Sigmoid colon (tissue), 7 donors: ENCODE measurements around the gene C12orf75. TPM values are rescaled to one million over a fixed set of nuclear protein-coding genes. Genes with fewer than 3 reads are reported as not detected.
A peak's percentile ranks its signal among the peaks of the same experiment; 100 is the strongest.

Source experiments
- DNase-seq: peaks from one replicate; pipeline ENCODE4 v3.0.0-alpha.2; 2019
- H3K27ac ChIP-seq, 4 donors: fragments of 200-600 bp; sonication (generic); one replicate each; pipeline ENCODE4 v1.5.1; 2016 to 2019; ENCODE audit warnings: mild to moderate bottlenecking in 1 of 4
- H3K27me3 ChIP-seq, 3 donors: fragments of 200-600 bp; sonication (generic); one replicate each; pipeline ENCODE4 v1.5.1; 2019; ENCODE audit warnings: mild to moderate bottlenecking in 1 of 3
- H3K36me3 ChIP-seq, 4 donors: fragments of 200-600 bp; sonication (generic); one replicate each; pipeline ENCODE4 v1.5.1; 2016 to 2019
- H3K4me1 ChIP-seq, 4 donors: fragments of 200-600 bp; sonication (generic); one replicate each; pipeline ENCODE4 v1.5.1; 2017 to 2019
- H3K4me3 ChIP-seq, 4 donors: fragments of 200-600 bp; sonication (generic); one replicate each; pipeline ENCODE4 v1.5.1; 2017 to 2019; ENCODE audit warnings: mild to moderate bottlenecking in 2 of 4, moderate library complexity in 1 of 4
- H3K9me3 ChIP-seq, 4 donors: fragments of 200-600 bp in 3 of 4; sonication (generic) in 3 of 4; one replicate each; pipeline versions ENCODE4 v1.5.1 to v1.6.1; 2013 to 2019
- EP300 ChIP-seq, 4 donors: sonication (generic); formaldehyde crosslinking; IDR thresholded peaks; one replicate each; pipeline ENCODE4 v1.6.1; 2017; ENCODE audit warnings: antibody characterized with exemption in 4 of 4
- POLR2A ChIP-seq, 2 donors: fragments of 450-650 bp; IDR thresholded peaks; one replicate each; pipeline ENCODE4 v1.6.1; 2016; ENCODE audit warnings: antibody characterized with exemption in 2 of 2, mild to moderate bottlenecking in 2 of 2, moderate library complexity in 2 of 2
- POLR2AphosphoS5 ChIP-seq, 4 donors: sonication (generic); formaldehyde crosslinking; IDR thresholded peaks; one replicate each; pipeline ENCODE4 v1.6.1; 2017; ENCODE audit warnings: antibody characterized with exemption in 4 of 4
- WGBS, 2 donors: extraction: QIAGEN DNeasy Blood & Tissue Kit; methylation state at CpG; one replicate each; pipeline ENCODE4 v1.1.7; 2013; 5-methylcytosine and 5-hydroxymethylcytosine counted together
- intact Hi-C: fragments of 100-400 bp; cut with DNase I; formaldehyde crosslinking; loops from one replicate; pipeline ENCODE4 v1.15.1; 2023
- polyA plus RNA-seq, 3 donors: library from polyadenylated mRNA; stranded (reverse); fragments of 200-250 nt; gene quantifications; one replicate each; pipeline ENCODE4 v1.2.3, GENCODE V29; 2013
- total RNA-seq, 4 donors: library from RNA; depleted of rRNA; stranded (reverse); fragments of >200 nt; gene quantifications; one replicate each; pipeline ENCODE4 v1.1.0, GENCODE V29; 2016
- TF ChIP-seq, protein P1 (sequence below), 4 experiments: fragments of 450-650 bp in 3 of 4; fragments of 200-600 bp in 1 of 4; IDR thresholded peaks; one replicate each; pipeline ENCODE4 v1.5.1; 2016 to 2019; ENCODE audit warnings: antibody characterized with exemption in 4 of 4, mild to moderate bottlenecking in 3 of 4, moderate library complexity in 2 of 4
- donor health status: healthy with polysubstance abuse.
- donor health status: Bipolar disorder and iron deficiency.
- donor health status: healthy.

C12orf75 gene
- total and polyA plus RNA-seq, 7 donors: 1.6 to 310 (median 4.4) TPM

DNA sequence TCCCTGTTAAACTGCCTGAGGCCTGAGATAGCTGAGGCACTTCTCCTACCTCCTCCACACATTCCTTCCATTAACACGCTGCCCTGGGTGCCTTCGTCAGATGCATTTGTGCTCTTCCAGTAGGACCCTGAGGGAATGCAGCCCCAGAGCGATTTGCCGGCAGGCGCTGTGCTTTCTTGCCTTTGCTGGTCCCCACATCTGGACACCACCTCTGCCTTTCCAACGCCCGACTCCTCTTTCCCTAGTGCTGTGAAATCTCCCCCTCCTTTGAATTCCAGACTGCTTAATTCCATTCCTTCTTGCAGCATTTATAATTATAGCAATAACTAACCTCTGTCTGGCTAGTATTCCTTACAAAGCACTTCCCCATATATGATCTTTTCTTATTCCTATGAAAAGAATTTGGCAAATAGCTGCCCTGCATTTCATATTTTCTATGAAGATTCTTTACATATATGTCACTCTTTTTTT is 88.4 kb downstream of the C12orf75 start:
- Histone ChIP-seq H3K4me3 (no peak overlapping the region), H3K36me3 (no peaks in the 10 kb centered on the region), H3K27me3 (no peaks in the 10 kb centered on the region), H3K9me3 (no peaks in the 10 kb centered on the region), H3K27ac (no peak overlapping the region), H3K4me1 (peaks cover 0 to 13% (median 6%) of the 10 kb centered on the region in 4 donors)
- intact Hi-C loops: no loop called here
- 82 to 90% methylated on average over 7 of the region's 7 CpGs for WGBS, 2 donors
- TF ChIP-seq POLR2A (IDR thresholded peaks at IDR 0.05): no peak
- no peak for TF ChIP-seq EP300 (IDR thresholded peaks at IDR 0.05)
- TF ChIP-seq POLR2AphosphoS5 (IDR thresholded peaks at IDR 0.05): no peak
- TF ChIP-seq, protein P1, sequence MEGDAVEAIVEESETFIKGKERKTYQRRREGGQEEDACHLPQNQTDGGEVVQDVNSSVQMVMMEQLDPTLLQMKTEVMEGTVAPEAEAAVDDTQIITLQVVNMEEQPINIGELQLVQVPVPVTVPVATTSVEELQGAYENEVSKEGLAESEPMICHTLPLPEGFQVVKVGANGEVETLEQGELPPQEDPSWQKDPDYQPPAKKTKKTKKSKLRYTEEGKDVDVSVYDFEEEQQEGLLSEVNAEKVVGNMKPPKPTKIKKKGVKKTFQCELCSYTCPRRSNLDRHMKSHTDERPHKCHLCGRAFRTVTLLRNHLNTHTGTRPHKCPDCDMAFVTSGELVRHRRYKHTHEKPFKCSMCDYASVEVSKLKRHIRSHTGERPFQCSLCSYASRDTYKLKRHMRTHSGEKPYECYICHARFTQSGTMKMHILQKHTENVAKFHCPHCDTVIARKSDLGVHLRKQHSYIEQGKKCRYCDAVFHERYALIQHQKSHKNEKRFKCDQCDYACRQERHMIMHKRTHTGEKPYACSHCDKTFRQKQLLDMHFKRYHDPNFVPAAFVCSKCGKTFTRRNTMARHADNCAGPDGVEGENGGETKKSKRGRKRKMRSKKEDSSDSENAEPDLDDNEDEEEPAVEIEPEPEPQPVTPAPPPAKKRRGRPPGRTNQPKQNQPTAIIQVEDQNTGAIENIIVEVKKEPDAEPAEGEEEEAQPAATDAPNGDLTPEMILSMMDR (IDR thresholded peaks at IDR 0.05): no peak
- DNase-seq: no peak

GRCh38 chr12:105419606-105420005 is 89.1 kb downstream of the C12orf75 start:
- intact Hi-C loops: loop anchor here (2.0 kb wide), 3 partner anchors 283 to 805 kb away; partner anchors contain the start of gene NUAK1
- DNase-seq: no peak
- H3K36me3 ChIP-seq: no peaks in the 10 kb centered on the region
- no peaks in the 10 kb centered on the region for H3K27me3 ChIP-seq
- H3K4me1 ChIP-seq: peaks cover 0 to 13% (median 6%) of the 10 kb centered on the region in 4 donors
- H3K4me3 ChIP-seq: no peak overlapping the region
- H3K27ac ChIP-seq: no peak overlapping the region
- WGBS, 2 donors: 93 to 96% methylated on average over 3 of the region's 3 CpGs
- TF ChIP-seq EP300 (IDR thresholded peaks at IDR 0.05) (no peak), POLR2AphosphoS5 (IDR thresholded peaks at IDR 0.05) (no peak), POLR2A (IDR thresholded peaks at IDR 0.05) (no peak)
- TF ChIP-seq, protein P1 (IDR thresholded peaks at IDR 0.05): no peak
- H3K9me3 ChIP-seq: no peaks in the 10 kb centered on the region

DNA sequence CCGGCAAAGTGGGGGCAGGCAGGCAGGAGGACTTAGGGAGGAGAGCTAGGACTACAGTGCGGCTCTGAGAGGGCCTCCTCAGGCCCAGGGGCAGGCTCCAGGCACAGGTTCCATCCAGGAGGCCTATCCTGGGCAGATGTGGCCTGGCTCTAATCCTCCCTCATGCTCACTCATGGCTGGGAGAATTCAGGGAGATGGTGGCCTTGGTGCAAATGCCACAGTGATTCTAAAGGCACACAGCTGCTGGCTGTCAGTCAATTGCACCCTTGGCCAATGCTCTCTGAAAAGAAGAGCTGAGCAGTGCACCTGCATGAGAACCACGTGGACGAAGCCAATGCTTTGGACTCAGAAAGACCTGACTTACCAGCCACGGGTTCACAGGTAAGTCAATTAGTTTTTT is 89.6 kb downstream of the C12orf75 start:
- no peaks in the 10 kb centered on the region for H3K9me3 ChIP-seq
- H3K27me3 ChIP-seq: no peaks in the 10 kb centered on the region
- TF ChIP-seq POLR2AphosphoS5 (IDR thresholded peaks at IDR 0.05) (no peak), EP300 (IDR thresholded peaks at IDR 0.05) (no peak), POLR2A (IDR thresholded peaks at IDR 0.05) (no peak)
- TF ChIP-seq, protein P1 (IDR thresholded peaks at IDR 0.05): no peak
- H3K4me3 ChIP-seq: no peak overlapping the region
- DNase-seq: no peak
- H3K27ac ChIP-seq: no peak overlapping the region
- H3K4me1 ChIP-seq: peaks cover 0 to 13% (median 6%) of the 10 kb centered on the region in 4 donors
- WGBS, 2 donors: 83 to 88% methylated on average over 5 of the region's 5 CpGs
- intact Hi-C loops: loop anchor here (2.0 kb wide), 3 partner anchors 283 to 805 kb away; partner anchors contain the start of gene NUAK1
- H3K36me3 ChIP-seq: no peaks in the 10 kb centered on the region

DNA sequence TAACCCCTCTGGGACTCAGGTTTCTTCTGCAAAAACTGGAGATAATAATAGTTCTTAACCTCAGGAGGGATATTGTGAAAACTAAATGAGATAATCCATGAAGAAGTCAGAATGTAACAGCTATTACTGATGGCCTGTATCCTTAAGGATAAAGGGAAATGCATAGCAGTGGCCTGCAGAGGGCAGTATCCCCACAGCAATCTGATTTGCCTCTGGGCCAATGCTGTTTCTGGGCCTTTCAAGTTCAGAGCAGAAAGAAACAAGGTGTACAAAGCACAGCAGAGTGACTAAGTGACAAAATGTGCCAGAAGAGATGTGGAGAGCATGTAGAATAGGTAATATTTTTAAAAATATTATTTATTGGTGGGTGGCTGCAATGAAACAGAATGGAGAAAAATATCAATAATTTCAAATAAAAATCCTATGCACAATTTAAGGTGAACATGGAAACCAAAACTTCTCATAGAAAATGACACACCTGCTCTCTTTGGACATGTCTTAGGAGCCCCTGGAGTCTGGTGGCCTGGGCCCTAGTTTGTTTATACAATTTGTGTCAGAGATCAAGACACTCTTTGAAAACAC is 90.3 kb downstream of the C12orf75 start:
- peak; percentile 83 for DNase-seq
- Histone ChIP-seq H3K27me3 (no peaks in the 10 kb centered on the region), H3K4me3 (no peak overlapping the region), H3K36me3 (no peaks in the 10 kb centered on the region), H3K27ac (no peak overlapping the region), H3K4me1 (peaks cover 0 to 13% (median 6%) of the 10 kb centered on the region in 4 donors), H3K9me3 (no peaks in the 10 kb centered on the region)
- intact Hi-C loops: loop anchor here (2.0 kb wide), 3 partner anchors 282 to 804 kb away; partner anchors contain the start of gene NUAK1
- TF ChIP-seq, protein P1 (IDR thresholded peaks at IDR 0.05): peak; percentile 85 to 93 (median 88)
- no peak for TF ChIP-seq POLR2A (IDR thresholded peaks at IDR 0.05)

Other genes with a start within 250 kb of the C12orf75 start
- 10 to 100 TPM in 1 of 4 donors, 1 to 10 TPM in 3; 3.1 to 13.0 (median 6.6) TPM for gene ALDH1L2, start 246.2 kb upstream of the C12orf75 start, total RNA-seq
- gene ALDH1L2, start 246.2 kb upstream of the C12orf75 start, polyA plus RNA-seq: 1 to 10 TPM in 1 of 3 donors, under 1 TPM in 2; 0.23 to 1.3 (median 0.60) TPM
- gene WASHC4, start 223.0 kb upstream of the C12orf75 start, total RNA-seq: 10 to 100 TPM; 43.3 to 64.3 (median 59.7) TPM
- 10 to 100 TPM in 2 of 3 donors, 1 to 10 TPM in 1; 9.6 to 15.3 (median 10.2) TPM for gene WASHC4, start 223.0 kb upstream of the C12orf75 start, polyA plus RNA-seq
- 10 to 100 TPM; 15.3 to 97.5 (median 22.0) TPM for gene APPL2, start 94.5 kb upstream of the C12orf75 start, total RNA-seq
- 100 to 1,000 TPM in 1 of 3 donors, 10 to 100 TPM in 2; 46.5 to 116 (median 81.1) TPM for gene APPL2, start 94.5 kb upstream of the C12orf75 start, polyA plus RNA-seq